SK-N-SH (cell line): ENCODE results near the gene COL15A1. TPM values are rescaled to one million over a fixed set of nuclear protein-coding genes. Genes with fewer than 3 reads are reported as not detected.

Experiments used
- CTCF ChIA-PET: fragments of 300-600, 350-600 bp; formaldehyde crosslinking; extraction: SDS; loops from one replicate; lab custom pipeline; 2021; lab: Yijun Ruan, JAX
- POLR2A ChIA-PET: fragments of 350-600 bp; sonication (Branson Sonifier 250); formaldehyde crosslinking; extraction: SDS; loops from one replicate; lab custom pipeline; 2020; ENCODE audit warnings: antibody characterized with exemption, inconsistent platforms; lab: Yijun Ruan, JAX
- DNase-seq: peaks from one replicate; pipeline ENCODE4 v3.0.0; 2012
- H2AFZ ChIP-seq: fragments of 200-600 bp; sonication (generic); 2 replicates; pipeline ENCODE4 v1.8.1; 2016; ENCODE audit warnings: antibody characterized with exemption, mild to moderate bottlenecking, low read depth
- H3F3A ChIP-seq: fragments of 200-600 bp; sonication (generic); replicated peaks from 2 replicates; pipeline ENCODE3; 2016; ENCODE audit warnings: antibody characterized with exemption, mild to moderate bottlenecking; ENCODE audit not compliant: insufficient read depth
- H3K27ac ChIP-seq, 2 experiments: fragments of 200-500 bp in 1 of 2; fragments of 200-600 bp in 1 of 2; sonication (Bioruptor generic) in 1 of 2; sonication (generic), shearing (Covaris generic) in 1 of 2; 2 replicates each; pipeline versions ENCODE4 v1.5.1 to v1.6.1; 2014 to 2016; ENCODE audit warnings: low read depth in 2 of 2, inconsistent platforms in 1 of 2, low read length in 1 of 2, mild to moderate bottlenecking in 1 of 2, mixed read lengths in 1 of 2
- H3K27me3 ChIP-seq: fragments of 200-600 bp; sonication (generic), shearing (Covaris generic); 2 replicates; pipeline ENCODE4 v1.6.1; 2016; ENCODE audit warnings: mixed run types; ENCODE audit not compliant: insufficient read depth
- H3K36me3 ChIP-seq, 2 experiments: fragments of 200-500 bp in 1 of 2; fragments of 200-600 bp in 1 of 2; sonication (Bioruptor generic) in 1 of 2; sonication (generic) in 1 of 2; replicated peaks in 1 of 2; 2 replicates each; pipeline versions ENCODE3 to v1.5.1; 2014 to 2016; ENCODE audit warnings: low read length in 1 of 2, mild to moderate bottlenecking in 1 of 2; ENCODE audit not compliant: insufficient read depth in 2 of 2, control insufficient read depth in 1 of 2
- H3K4me1 ChIP-seq, 2 experiments: fragments of 200-500 bp in 1 of 2; fragments of 200-600 bp in 1 of 2; sonication (Bioruptor generic) in 1 of 2; sonication (generic), shearing (Covaris generic) in 1 of 2; 2 replicates each; pipeline versions ENCODE4 v1.5.1 to v1.6.1; 2014 to 2016; ENCODE audit warnings: low read depth in 1 of 2, low read length in 1 of 2, mixed run types in 1 of 2; ENCODE audit not compliant: insufficient read depth in 2 of 2, control insufficient read depth in 1 of 2
- H3K4me2 ChIP-seq: fragments of 200-600 bp; sonication (generic), shearing (Covaris generic); 2 replicates; pipeline ENCODE4 v1.6.1; 2017; ENCODE audit warnings: mixed run types
- H3K4me3 ChIP-seq, 2 experiments: fragments of 200-500 bp in 1 of 2; fragments of 200-600 bp in 1 of 2; sonication (Bioruptor generic) in 1 of 2; sonication (generic), shearing (Covaris generic) in 1 of 2; 2 replicates each; pipeline versions ENCODE4 v1.5.1 to v1.8.1; 2014 to 2016; ENCODE audit warnings: low read depth in 2 of 2, inconsistent platforms in 1 of 2, low read length in 1 of 2, mild to moderate bottlenecking in 1 of 2, mixed read lengths in 1 of 2, moderate library complexity in 1 of 2
- H3K79me2 ChIP-seq: fragments of 200-600 bp; sonication (generic); 2 replicates; pipeline ENCODE4 v1.8.1; 2017; ENCODE audit warnings: mild to moderate bottlenecking; ENCODE audit not compliant: insufficient read depth
- H3K9ac ChIP-seq: fragments of 200-600 bp; sonication (generic); 2 replicates; pipeline ENCODE4 v1.6.1; 2017; ENCODE audit warnings: mixed run types
- H3K9me2 ChIP-seq: fragments of 200-600 bp; sonication (generic); 2 replicates; pipeline ENCODE4 v1.6.1; 2017; ENCODE audit warnings: mixed run types
- H3K9me3 ChIP-seq: fragments of 200-600 bp; sonication (generic); 2 replicates; pipeline ENCODE4 v1.6.1; 2017; ENCODE audit warnings: mixed run types, mild to moderate bottlenecking, moderate library complexity
- H4K20me1 ChIP-seq: fragments of 200-600 bp; sonication (generic); 2 replicates; pipeline ENCODE4 v1.6.1; 2017; ENCODE audit warnings: mild to moderate bottlenecking, mixed run types; ENCODE audit not compliant: insufficient read depth
- CTCF ChIP-seq: fragments of 200-600 bp; sonication (generic); IDR thresholded peaks from 2 replicates; pipeline ENCODE4 v1.6.1; 2017; ENCODE audit warnings: antibody characterized with exemption, mild to moderate bottlenecking, moderate library complexity
- EP300 ChIP-seq, 2 experiments: IDR thresholded peaks; 2 replicates each; pipeline versions ENCODE4 v1.4.0 to v1.6.1; 2012; ENCODE audit warnings: borderline replicate concordance in 1 of 2, low read depth in 1 of 2, low read length in 1 of 2
- FOSL2 ChIP-seq: IDR thresholded peaks from 2 replicates; pipeline ENCODE4 v1.4.0; 2012; ENCODE audit warnings: low read depth, mild to moderate bottlenecking, moderate library complexity, borderline replicate concordance
- FOXM1 ChIP-seq: IDR thresholded peaks from 2 replicates; pipeline ENCODE4 v1.4.0; 2012; ENCODE audit warnings: low read depth, mild to moderate bottlenecking
- GABPA ChIP-seq: IDR thresholded peaks from 2 replicates; pipeline ENCODE4 v1.4.0; 2012; ENCODE audit warnings: low read depth, mild to moderate bottlenecking
- GATA2 ChIP-seq: sonication (generic); formaldehyde crosslinking; IDR thresholded peaks from 2 replicates; pipeline ENCODE4 v1.5.0; 2020; ENCODE audit warnings: mild to moderate bottlenecking, missing genetic modification reagents
- IRF3 ChIP-seq: fragments of 150-350 bp; IDR thresholded peaks from 2 replicates; pipeline ENCODE4 v1.6.1; 2016; ENCODE audit warnings: mild to moderate bottlenecking, low read depth, low read length
- JUND ChIP-seq: IDR thresholded peaks from 2 replicates; pipeline ENCODE4 v1.4.0; 2012
- MEF2A ChIP-seq: IDR thresholded peaks from 2 replicates; pipeline ENCODE4 v1.4.0; 2012; ENCODE audit warnings: low read depth, borderline replicate concordance
- NFIC ChIP-seq: IDR thresholded peaks from 2 replicates; pipeline ENCODE4 v1.4.0; 2012; ENCODE audit warnings: borderline replicate concordance
- NRF1 ChIP-seq: IDR thresholded peaks from 2 replicates; pipeline ENCODE4 v1.6.1; 2012; ENCODE audit warnings: low read depth, mild to moderate bottlenecking, low read length
- POLR2AphosphoS5 ChIP-seq: IDR thresholded peaks from 2 replicates; pipeline ENCODE4 v1.6.1; 2012; ENCODE audit warnings: low read depth, low read length
- RAD21 ChIP-seq: IDR thresholded peaks from 2 replicates; pipeline ENCODE4 v1.6.1; 2012; ENCODE audit warnings: mild to moderate bottlenecking, low read length
- REST ChIP-seq: IDR thresholded peaks from 2 replicates; pipeline ENCODE4 v1.6.1; 2012; ENCODE audit warnings: mild to moderate bottlenecking, low read depth, low read length, moderate library complexity
- SIN3A ChIP-seq: IDR thresholded peaks from 2 replicates; pipeline ENCODE4 v1.6.1; 2012; ENCODE audit warnings: low read depth, mild to moderate bottlenecking, low read length, moderate library complexity, borderline replicate concordance
- SMC3 ChIP-seq: IDR thresholded peaks from 2 replicates; pipeline ENCODE4 v1.6.1; 2012; ENCODE audit warnings: low read depth, low read length, improper control_type of control experiment
- TEAD4 ChIP-seq: IDR thresholded peaks from 2 replicates; pipeline ENCODE4 v1.4.0; 2012; ENCODE audit warnings: mild to moderate bottlenecking, borderline replicate concordance; ENCODE audit not compliant: insufficient read depth
- YY1 ChIP-seq: IDR thresholded peaks from 2 replicates; pipeline ENCODE4 v1.4.0; 2012; ENCODE audit warnings: low read depth, mild to moderate bottlenecking
- ZBTB33 ChIP-seq: IDR thresholded peaks from 2 replicates; pipeline ENCODE4 v1.4.0; 2012; ENCODE audit warnings: low read depth, borderline replicate concordance
- WGBS: methylation state at CpG from one replicate; pipeline ENCODE4 v1.1.6; 2017; ENCODE audit warnings: low lambda C conversion rate; 5-methylcytosine and 5-hydroxymethylcytosine counted together
- polyA plus RNA-seq, 3 experiments: library from polyadenylated mRNA; depleted of rRNA; stranded (reverse); fragments of >200 nt; gene quantifications; 2 replicates each; pipeline ENCODE4 v1.2.3, GENCODE V29; 2012

Gene COL15A1
- polyA plus RNA-seq, 1 of the 3 experiments (the other 2 are of a cell fraction), result 0.84 TPM

GRCh38 chr9:98978231-98978681 lies 34.5 kb downstream of the COL15A1 start:
- CTCF ChIA-PET, result interaction anchor here (0.8 to 7.2 kb wide), 8 partner anchors 11 to 172 kb away, joined by 3 to 57 read pairs (median 4); no protein-coding TSS in a partner anchor
- no peak overlapping the region for H3K9ac ChIP-seq

More at GRCh38 chr9:98978231-98978681, 34.5 kb downstream of the COL15A1 start:
- POLR2A ChIA-PET, result no interaction called here
- Histone ChIP-seq H3F3A (peaks cover 11% of the 10 kb centered on the region), H3K27me3 (no peaks in the 10 kb centered on the region), H3K36me3 (no peaks in the 10 kb centered on the region), H3K4me1 (peaks cover 2 to 9% of the 10 kb centered on the region in 2 experiments; a peak in 1 of 4 replicates), H3K9me2 (no peaks in the 10 kb centered on the region), H3K79me2 (no peaks in the 10 kb centered on the region), H2AFZ (no peak overlapping the region), H4K20me1 (no peaks in the 10 kb centered on the region), H3K27ac (no peak overlapping the region; a peak in 1 of 4 replicates), H3K4me2 (no peak overlapping the region; the same call in 1 of the 2 replicates), H3K9me3 (no peaks in the 10 kb centered on the region), H3K4me3 (no peak overlapping the region)
- TF ChIP-seq GATA2 (CRISPR knock-in tag) (no peak), YY1 (no peak), RAD21 (no peak), FOXM1 (no peak), CTCF (no peak), GABPA (no peak), SIN3A (no peak), ZBTB33 (no peak), NRF1 (no peak), POLR2AphosphoS5 (no peak), EP300 (IDR thresholded peaks at IDR 0.05; ENCODE audit: borderline replicate concordance in 1 of 2, low read depth in 1 of 2, low read length in 1 of 2) (no peak), TEAD4 (no peak), FOSL2 (no peak), IRF3 (no peak), NFIC (no peak), SMC3 (no peak), REST (no peak), JUND (no peak), MEF2A (no peak)
- DNase-seq, result no peak
- 74% methylated on average over 5 of the region's 5 CpGs for WGBS
